GM18519 (cell line): ENCODE data around the gene TMEM201.
"Not testable (repeated sequence)": the region's sequence is repeated elsewhere in the genome, so short reads cannot be mapped to it uniquely, and the experiment has no call there.

ENCODE experiments used
- ATAC-seq: cut with Tn5 transposase; IDR thresholded peaks from one replicate; pipeline ENCODE4 v1.9.1; 2021; ENCODE audit warnings: mild to moderate bottlenecking, moderate library complexity; ENCODE audit not compliant: unreplicated experiment, low FRiP score

Gene TMEM201, protein sequence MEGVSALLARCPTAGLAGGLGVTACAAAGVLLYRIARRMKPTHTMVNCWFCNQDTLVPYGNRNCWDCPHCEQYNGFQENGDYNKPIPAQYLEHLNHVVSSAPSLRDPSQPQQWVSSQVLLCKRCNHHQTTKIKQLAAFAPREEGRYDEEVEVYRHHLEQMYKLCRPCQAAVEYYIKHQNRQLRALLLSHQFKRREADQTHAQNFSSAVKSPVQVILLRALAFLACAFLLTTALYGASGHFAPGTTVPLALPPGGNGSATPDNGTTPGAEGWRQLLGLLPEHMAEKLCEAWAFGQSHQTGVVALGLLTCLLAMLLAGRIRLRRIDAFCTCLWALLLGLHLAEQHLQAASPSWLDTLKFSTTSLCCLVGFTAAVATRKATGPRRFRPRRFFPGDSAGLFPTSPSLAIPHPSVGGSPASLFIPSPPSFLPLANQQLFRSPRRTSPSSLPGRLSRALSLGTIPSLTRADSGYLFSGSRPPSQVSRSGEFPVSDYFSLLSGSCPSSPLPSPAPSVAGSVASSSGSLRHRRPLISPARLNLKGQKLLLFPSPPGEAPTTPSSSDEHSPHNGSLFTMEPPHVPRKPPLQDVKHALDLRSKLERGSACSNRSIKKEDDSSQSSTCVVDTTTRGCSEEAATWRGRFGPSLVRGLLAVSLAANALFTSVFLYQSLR

DNA sequence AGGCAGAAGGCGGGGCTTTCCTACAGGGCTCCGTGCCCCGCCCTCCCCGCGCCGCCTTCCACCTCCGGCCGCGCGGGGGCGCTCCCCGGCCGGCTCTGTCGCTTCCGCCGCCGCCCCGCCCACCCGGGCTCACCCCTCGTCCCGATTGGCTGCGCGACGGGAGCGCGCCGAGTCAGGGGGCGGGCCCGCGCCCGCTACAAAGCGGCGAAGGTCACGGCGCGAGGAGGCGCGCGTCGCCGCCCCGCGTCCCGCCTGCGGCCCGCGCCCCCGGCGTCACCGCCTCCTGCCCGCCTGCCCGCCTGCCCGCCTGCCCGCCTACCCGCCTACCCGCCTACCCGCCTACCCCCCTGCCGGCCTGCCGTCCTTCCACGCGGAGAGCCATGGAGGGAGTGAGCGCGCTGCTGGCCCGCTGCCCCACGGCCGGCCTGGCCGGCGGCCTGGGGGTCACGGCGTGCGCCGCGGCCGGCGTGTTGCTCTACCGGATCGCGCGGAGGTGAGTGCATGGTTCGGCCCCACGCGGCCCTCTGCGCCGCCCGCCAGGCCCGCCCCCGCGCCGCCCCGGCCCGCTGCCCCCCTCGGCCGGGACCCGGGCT, at the start of gene TMEM201:
Gene TMEM201, plus strand, starts transcription at position 361 of the 593 bp plus-strand sequence. Its CDS starts 20 bp downstream, at position 381.
- peak; percentile 52 for ATAC-seq

DNA sequence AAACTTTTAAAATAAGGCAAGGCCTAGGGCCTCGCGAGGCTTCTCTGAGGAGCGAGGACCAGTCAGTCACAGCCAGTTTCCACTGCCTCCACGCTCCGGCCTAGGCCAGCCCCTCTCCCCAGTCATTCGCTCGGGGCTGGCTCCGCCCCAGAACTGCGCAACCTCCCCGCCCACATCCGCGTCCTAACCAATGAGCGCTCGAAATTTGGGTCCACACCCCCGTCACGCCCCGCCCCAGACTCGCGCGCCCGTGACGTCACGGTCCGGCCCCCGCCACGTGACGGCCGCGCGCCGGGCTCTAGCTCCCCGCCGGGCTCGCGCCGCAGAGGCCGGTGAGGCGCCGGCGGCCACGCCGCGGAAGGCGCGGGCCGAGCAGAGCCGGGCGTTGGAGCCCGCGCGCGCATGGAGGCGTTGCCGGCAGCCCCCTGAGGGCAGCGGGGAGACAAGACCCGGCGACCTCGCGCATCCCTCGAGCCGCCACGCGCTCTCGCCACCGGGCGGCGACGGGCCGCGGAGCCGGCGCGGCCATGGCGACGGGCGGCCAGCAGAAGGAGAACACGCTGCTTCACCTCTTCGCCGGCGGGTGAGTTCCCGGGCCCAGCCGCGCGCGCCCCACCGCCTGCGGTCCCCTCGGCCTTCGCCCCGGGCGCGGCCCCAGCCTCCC, 49.4 kb upstream of the TMEM201 start, which contains the start of gene SLC25A33:
Gene SLC25A33, plus strand, starts transcription at position 301 of the 664 bp plus-strand sequence. Its CDS starts 227 bp downstream, at position 528.
- ATAC-seq = peak; percentile 83

GRCh38 chr1:9539829-9540550, 48.7 kb upstream of the TMEM201 start:
- ATAC-seq = peak; percentile 30

DNA sequence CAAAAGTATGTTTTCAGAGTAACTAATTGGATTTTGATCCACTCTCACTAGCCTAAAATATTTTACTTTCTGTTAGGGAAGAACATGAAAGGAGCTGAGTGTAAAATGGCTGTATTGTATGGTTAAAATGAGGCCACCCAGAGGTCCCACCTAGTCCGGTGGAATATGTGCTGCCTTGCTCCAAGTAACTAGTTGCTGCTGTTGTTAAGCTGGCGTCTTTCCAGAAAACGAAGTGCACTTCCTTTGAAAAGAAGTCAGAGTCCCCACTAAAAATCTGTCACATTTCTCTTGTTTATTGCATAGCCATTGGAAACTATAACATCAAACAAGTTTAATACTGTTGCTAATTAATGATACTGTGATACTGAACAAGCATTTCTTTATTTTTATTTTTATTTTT, 46.3 kb upstream of the TMEM201 start:
- no peak for ATAC-seq

- no peak for ATAC-seq
These were observed 43.8 kb upstream of the TMEM201 start for GRCh38 chr1:9544926-9545325.

- ATAC-seq = no peak
These were observed 38.7 kb upstream of the TMEM201 start for GRCh38 chr1:9549955-9550546.

DNA sequence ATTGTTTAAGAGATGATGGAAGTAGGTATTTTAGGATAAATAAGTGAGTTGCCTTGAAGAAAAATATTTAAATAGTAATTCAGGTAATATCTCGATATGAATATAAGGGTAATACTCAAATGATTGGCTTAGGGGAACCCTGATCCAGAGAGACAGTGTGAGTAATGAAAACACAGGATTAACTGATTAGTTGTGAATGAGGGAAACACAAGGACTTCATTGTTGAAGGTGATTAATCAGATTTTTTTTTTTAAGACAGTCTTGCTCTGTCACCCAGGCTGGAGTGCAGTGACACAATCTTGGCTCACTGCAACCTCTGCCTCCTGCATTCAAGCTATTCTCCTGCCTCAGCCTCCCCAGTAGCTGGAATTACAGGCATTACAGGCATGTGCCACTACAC, 36.7 kb upstream of the TMEM201 start:
- no peak for ATAC-seq

- ATAC-seq = no peak
These were observed 35.0 kb upstream of the TMEM201 start for GRCh38 chr1:9553736-9554144.

DNA sequence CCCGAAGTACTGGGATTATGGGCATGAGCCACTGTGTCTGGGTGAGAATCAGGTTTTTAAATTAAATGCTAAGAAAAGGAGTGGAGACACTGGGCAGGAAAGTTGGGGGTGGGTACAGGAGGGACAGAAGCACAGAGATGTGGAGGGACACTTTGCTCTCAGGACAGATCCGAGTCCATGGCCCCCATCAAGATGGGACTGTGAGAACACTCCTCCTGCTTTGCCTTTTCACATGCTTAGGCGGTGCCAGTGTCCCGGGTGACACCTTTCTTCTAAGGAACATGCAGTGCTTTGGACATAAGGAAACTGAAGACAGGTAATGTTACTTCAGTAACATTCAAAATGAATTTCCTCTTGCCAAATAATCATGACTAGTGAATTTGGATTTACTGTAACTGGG, 32.8 kb upstream of the TMEM201 start:
- no peak for ATAC-seq

DNA sequence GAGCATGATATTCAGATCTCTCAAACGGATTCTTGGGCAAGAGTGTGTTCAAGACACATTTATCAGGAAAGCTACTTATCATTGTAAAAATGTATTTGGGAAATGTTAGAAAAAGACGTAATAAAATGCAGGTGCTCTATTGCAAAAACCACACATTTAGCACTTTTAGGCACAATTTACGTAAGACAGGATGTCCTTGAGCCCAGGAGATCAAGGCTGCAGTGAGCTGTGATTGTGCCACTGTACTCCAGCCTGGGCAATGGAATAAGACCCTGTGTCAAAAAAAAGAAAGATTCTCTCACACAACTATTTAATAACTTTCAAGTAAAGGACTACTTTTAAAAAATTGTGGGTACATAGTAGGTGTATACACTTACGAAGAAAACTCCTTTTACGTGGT, 31.1 kb upstream of the TMEM201 start:
- ATAC-seq = no peak

GRCh38 chr1:9558271-9558945, 30.3 kb upstream of the TMEM201 start:
- ATAC-seq = no peak

DNA sequence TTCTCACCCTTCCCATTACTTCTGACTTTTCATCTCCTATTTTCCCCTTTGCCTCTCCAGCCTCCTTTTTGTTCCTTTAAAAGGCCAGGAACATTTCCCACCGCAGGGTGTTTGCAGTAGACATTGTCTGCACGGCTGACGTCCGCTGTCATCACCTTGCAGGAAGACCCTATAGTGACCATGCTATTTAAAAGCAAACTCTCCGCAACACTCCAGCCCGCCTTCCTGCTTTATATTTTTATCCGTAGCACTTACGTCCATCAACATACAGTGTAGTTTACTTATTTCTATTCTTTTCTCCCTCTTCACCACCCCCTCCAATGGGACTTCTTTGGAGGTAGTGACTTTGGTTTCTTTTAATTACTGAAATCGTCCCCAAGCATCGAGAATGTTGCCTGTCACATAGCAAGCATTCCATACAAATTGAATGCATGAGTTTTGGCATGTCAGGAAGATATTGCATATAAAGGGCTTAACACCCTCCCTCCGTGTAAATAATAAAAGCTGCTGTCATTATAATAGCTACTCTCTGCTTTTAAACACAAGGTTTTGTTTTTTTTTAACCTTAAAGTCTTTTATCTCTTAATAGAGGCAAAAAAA, 29.7 kb upstream of the TMEM201 start:
- ATAC-seq = no peak

DNA sequence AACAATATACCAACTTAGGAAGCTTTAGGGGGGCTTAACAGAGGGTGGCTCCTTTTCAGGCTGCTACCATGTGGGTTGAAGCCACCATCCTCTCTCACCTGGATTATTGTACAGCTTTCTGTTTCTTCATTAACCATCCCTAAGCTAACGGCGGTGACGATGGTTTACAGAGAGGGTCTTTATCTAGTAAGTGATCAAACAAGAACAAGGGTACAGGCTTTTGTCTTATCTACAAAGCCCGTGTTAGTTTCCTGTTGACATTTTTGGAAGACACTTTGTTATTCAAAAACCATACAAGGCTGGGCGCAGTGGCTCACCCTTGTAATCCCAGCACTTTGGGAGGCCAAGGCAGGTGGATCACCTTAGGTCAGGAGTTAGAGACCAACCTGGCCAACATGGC, 29.0 kb upstream of the TMEM201 start:
- no peak for ATAC-seq

- ATAC-seq = not testable (repeated sequence)
These were observed 28.6 kb upstream of the TMEM201 start for GRCh38 chr1:9560090-9560489.

DNA sequence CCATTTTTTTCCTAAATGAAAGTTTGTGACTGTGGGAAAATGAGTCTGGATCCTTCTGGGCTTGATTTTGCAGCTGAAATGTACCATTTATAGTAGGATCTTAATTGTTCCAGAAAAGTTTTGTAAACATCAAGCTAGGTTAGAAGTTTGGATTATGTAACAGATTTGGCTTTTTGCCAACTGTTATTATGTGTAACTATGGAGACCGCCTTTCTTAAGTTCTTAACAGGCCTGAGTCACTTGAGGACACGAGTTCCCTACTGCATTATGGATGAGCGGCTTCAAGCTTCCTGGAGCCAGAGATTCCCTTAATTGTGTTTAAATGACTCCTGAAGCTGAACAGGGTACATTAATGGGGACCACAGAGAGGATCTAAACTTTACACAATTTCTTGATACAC, 27.3 kb upstream of the TMEM201 start:
- ATAC-seq = no peak

- no peak for ATAC-seq
These were observed 19.4 kb upstream of the TMEM201 start for GRCh38 chr1:9569267-9569666.

GRCh38 chr1:9570886-9571529, 17.7 kb upstream of the TMEM201 start:
- ATAC-seq = not testable (repeated sequence)

- ATAC-seq = no peak
These were observed 15.0 kb upstream of the TMEM201 start for GRCh38 chr1:9573723-9574122.
